Fibroblast of skin of right biceps (primary cell): Measurements from ENCODE around the gene OR6P1.

ENCODE experiments used
- DNase-seq: peaks from one replicate; pipeline ENCODE4 v3.0.0-alpha.2; 2013

The OR6P1 gene

DNA sequence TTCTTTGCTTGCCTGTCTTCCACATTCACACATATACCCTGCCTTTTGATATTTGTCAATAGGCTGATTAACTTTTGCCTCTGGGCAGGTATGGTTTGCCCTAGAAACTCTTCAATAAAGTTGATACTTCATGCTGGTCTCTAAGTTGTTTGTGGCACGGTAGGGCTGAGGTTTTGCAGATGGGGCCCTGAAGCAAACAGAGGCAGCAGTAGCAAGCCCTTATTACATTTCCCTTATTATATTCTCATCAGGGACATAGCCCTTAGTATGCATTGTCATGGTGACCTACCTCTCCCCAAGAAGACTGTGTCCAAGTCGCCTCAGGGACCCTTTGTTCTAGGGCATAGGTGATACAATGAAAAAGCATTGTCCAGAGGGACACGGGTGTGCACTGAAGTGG is at the start of gene OR6P1:
Gene OR6P1, minus strand, starts transcription at position 101 of the 400 bp plus-strand sequence. CDS start 6,976 bp downstream, outside the sequence.
- no peak for DNase-seq

GRCh38 chr1:158613764-158614163 is 43.4 kb upstream of the OR6P1 start:
- DNase-seq = no peak

DNA sequence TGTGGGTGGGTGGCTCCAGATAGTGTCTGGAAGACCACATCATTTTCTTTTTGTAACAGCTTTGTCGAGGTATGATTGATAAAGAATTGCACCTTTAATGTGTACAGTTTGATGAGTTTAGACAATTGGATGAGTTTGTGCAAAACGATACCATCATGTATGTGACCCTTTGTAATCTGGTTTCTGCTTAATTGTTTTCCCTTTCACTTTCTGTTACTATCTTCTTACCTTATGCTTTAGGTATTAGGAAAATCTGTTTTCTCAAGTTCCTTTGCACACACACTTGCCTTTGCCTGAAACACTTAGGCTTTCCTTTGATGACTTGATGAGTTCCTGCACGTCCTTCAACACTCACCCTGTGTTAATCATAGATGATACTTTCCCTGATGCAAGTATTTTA is 41.5 kb upstream of the OR6P1 start:
- no peak for DNase-seq

- DNase-seq = no peak
Measured at GRCh38 chr1:158607296-158607695, 36.9 kb upstream of the OR6P1 start.

GRCh38 chr1:158604968-158605367 is 34.6 kb upstream of the OR6P1 start, which contains the start of gene OR10Z1:
Gene OR10Z1 (plus strand): TSS chr1:158605268. CDS start chr1:158606439, 1,171 bp downstream.
- no peak for DNase-seq

DNA sequence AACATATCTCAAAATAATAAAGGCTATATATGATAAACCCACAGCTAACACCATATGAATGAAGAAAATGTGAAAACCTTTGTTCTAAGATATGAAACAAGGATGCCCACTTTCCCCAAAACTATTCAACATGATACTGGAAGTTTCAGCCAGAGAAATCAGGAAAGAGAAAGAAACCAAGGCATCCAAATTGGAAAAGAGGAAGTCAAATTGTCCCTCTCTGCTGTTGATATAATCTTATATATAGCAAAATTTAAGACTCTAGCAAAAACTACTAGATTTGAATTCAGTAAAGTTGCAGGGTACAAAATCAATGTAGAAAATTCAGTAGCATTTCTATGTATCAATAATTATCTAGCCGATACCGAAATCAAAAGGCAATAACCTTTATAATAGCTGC is 30.4 kb upstream of the OR6P1 start:
- no peak for DNase-seq

DNA sequence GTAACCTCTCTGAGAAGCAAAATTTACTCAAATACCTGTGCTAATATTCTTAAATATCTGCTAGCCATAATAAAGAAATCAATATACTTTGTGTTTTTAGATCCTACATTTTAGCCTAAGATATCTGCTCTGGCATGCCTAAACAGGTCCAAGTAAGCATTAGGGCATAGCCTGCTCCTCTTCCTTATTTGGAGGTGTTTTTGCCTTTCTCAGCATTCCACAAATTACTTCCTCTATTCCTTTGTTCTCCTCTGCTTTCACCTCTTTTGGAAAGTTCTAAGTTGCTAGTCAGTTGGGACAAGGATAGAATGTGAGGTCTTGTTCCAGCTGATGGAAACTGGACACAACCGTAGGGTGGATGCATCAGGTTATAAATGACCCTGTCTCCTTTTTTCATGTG is 16.6 kb upstream of the OR6P1 start:
- DNase-seq = no peak

GRCh38 chr1:158583962-158584361 is 13.6 kb upstream of the OR6P1 start:
- DNase-seq = no peak

DNA sequence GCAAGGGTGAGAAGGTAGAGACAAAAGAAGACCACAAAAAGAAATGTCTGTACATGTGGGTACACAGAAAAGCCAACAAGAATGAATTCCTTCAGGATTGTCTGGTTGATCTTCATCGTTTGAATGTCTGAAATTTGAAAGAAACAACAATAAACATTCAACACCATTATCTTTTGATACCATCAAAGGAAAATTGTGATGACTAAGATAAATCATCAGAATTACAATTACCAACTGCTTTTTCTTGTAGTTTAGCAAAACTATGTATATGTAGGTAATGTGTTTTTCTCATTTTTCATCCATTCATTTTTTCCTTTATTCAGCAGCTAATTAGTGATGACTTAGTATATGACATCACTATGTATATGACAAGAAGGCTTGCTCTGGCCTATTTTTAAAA is 9.4 kb upstream of the OR6P1 start, which contains the start of gene OR10X1:
Gene OR10X1, minus strand, starts transcription at position 167 of the 400 bp plus-strand sequence. Its CDS starts 0 bp downstream, at position 167.
- DNase-seq = no peak

- no peak for DNase-seq
Measured at GRCh38 chr1:158577561-158577960, 7.2 kb upstream of the OR6P1 start.

GRCh38 chr1:158572226-158572625 is 1.8 kb upstream of the OR6P1 start:
- DNase-seq = no peak

DNA sequence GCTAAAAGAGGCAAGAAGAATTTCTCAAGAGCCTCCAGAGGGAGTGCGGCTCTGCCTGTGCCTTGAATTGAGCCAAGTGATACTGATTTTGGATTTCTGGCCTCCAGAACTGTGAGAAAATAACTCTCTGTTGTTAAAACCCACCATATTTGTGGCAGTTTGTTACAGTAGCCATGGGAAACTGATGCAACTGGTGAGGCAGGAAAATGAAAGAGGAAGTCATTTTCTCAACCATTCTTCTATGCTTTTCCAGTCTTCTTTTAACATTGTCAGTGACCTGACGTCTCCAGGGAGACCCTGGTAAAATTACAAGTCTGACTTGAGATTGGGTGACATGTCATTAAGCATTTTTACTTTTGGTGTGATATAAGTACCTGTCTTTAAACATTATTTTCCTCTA is 5.8 kb downstream of the OR6P1 start:
- no peak for DNase-seq

DNA sequence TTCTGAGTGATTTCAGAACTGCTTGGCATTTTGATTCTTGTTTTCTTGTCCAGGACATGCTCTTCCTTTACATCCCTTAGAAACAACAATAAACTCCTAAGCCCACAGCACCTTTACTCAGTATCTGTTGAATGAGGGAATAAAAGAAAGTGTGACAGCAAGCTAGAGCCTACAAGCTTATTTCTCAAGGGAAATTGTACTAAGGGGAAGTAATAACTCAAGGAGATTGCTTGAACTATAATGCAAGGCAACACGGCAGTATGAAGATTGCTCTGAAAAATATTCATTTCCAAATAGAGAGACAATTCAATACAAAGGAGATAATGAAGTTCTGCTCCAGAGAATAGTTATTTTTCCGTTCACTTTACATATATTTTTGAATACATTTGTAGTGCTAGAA is 6.5 kb downstream of the OR6P1 start:
- no peak for DNase-seq

DNA sequence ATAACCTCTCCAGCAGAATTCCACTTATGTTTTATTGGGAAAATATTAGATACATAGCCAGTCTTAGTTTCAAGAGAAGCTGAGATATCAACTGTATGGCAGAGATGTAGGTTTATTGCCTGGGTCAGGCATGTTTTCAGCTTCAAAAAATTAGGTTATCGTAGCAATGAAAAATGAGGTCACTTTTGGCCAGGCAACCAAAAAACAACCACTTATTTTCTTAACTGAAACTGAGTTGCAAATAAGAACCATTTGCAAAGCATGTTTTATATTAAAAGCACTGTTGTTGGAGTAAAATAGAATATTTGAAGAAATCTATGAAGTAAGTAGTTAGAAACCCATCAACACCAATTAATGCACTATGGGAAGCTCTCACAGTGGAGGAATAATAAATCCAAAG is 10.7 kb downstream of the OR6P1 start:
- no peak for DNase-seq

DNA sequence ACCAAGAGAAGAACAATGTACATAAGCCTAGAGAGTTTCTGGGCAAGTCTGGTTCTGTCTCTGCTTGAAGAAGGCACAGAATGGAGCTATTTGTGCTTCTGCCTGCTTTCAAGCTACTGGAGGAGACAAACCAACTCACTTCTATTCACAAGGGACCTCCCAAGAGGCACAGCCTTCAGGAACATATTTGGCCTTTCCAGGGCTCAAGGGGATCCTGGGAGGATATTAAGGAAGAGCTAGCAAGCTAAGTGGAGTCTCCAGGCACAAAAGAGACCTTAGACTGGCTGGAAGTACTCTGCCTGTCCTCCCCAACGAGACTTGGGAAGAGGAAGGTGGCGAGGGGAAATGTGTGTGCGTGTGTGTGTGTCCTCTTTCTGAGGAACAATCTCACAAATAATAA is 16.0 kb downstream of the OR6P1 start, which contains the start of gene OR6Y1:
Gene OR6Y1, minus strand, starts transcription at position 54 of the 400 bp plus-strand sequence. CDS start 6,300 bp downstream, outside the sequence.
- no peak for DNase-seq

DNA sequence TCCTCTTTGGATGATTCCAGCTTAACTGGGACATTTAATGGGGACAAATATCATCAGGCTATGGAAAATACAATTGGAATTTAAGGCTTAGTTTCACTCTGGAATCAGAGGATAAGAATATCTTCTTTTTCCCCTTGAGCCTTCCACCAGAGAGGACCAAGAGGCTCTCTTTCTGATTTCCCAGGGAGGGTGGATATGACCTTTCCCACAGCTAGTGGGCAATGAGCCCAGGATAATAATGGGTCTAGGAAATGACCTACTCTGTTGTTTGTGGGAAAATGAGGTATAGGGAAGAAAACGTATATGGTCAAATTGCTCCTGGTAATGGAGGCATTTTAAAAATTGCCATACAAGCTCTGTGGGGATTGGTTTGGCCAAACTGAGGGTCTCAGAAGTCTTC is 18.1 kb downstream of the OR6P1 start:
- no peak for DNase-seq

DNA sequence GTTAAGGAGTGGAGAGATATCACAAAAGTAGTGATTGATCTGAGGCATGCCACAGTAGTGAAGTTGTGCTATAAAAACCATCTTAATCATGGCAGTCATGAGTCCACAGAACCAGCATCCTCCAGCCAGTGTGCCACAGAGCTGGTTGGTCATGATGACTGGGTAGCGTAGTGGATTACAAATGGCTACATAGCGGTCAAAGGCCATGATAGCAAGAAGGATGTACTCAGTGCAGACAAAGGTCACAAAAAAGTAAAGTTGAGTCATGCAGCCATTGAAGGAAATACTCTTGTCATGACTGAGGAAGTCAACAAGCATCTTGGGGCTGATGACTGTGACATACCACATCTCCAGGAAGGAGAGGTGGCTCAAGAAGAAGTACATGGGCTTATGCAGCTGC is 22.8 kb downstream of the OR6P1 start:
- DNase-seq = no peak

- no peak for DNase-seq
Measured at GRCh38 chr1:158537609-158538008, 32.8 kb downstream of the OR6P1 start.

DNA sequence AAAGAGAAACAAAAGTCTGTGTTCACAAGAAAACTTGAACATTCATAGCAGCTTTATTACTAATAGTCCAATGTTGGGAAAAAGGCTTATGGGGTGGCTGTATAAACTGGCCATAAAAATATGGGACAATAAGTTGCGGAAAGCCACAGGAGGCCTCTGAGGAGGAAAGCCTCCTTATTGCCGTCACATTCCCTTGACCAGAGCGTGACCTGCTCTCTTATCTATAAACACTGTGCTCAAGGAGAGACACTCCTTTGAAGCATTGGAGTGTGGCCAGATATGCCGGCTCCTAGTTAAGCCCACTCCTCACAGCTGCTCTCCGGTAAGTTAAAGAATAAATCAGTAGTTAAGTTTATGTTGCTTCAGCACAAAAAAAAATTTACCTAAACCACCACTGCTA is 35.9 kb downstream of the OR6P1 start:
- DNase-seq = no peak

GRCh38 chr1:158527190-158527815 is 43.1 kb downstream of the OR6P1 start:
- DNase-seq = no peak

DNA sequence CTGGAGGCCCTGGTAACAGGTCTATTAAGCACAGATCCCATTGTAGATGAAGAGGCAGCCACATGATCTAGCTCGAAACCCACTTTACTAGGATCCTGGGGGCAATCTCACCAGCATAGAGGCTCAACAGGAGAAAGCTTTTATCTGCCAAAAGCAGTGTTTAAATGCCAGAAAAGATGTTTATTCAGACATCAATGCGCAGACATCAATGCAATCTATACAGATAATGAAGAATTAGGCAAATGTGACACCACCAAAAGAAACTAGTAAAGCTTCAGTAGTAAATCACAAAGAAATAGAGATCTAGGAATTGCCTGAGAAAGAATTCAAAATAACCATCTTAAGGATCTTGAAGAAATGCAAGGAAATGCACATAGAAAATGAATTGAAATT is 48.7 kb downstream of the OR6P1 start:
- no peak for DNase-seq

DNA sequence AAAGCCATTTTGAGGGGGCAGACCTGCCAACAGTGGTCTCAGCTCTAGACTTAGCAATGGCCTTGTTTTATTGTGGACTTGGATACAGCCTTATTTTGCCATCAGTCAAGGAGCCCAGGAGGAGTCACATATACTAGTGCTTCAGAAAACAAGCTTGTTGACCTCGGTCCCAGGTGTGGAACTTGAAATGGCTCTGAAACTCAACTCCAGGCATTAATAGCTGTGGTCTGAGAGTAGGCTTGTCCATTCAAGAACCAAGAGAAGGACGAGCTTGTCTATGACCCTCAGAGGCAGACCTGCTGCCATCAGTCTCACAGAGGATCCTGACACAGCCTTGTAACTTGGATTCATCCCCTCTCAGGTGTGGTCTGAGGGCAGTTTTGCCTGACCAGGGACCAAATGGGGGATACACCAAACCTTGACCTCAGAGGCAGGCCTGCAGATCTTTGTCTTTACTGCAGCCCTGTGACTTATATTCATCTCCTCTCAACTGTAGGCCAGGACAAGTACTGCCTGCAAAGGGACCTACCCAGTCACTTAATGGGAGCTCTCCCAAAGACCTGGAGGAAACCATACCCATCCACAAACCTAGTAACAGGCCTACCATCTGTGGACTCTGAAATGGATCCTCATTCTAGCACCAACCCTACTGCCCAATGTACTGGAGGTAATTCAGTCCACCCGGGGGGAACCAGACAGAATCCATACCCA is 49.3 kb downstream of the OR6P1 start:
- DNase-seq = no peak

DNA sequence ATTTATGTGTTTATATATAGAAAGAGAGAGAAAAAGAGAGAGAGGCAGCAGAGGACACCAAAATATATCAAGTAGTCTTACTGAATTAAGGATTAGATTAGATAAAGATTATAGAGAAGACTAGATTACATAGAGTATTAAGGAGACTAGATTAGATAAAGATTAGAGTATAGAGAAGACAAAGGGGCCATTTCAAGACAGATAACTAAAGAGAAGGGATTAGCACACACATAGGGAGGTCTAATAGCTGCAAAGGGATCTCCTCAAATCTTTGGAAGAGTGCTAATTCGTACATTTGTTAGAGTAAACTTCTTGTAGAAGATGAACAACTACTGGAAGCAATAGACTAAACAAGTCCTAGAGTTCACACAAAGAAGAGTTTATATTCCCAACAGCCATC is 50.4 kb downstream of the OR6P1 start:
- no peak for DNase-seq

DNA sequence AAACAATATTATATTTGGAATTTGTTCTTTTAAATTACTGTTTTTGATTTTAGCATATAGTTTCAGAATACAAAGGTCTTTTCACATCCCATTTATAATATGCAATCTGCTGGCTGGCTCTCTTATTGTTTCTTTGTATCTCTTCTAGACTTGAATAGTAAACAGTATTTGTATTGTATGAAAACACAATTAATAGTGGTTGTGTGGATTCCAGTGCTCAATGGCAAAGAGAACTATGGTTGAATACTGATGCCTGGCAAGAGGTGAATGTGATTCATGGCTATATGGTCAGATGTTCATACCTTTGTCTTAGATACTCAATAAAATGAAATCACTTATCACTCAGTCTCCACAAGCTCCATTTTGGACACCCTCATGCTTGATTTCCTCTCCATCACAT is 53.4 kb downstream of the OR6P1 start:
- no peak for DNase-seq
